HG02759 (cell line): ENCODE data around the gene ANKRD44.
"Not testable (repeated sequence)": the region's sequence is repeated elsewhere in the genome, so short reads cannot be mapped to it uniquely, and the experiment has no call there.

ENCODE experiments used
- ATAC-seq: cut with Tn5 transposase; IDR thresholded peaks from one replicate; pipeline ENCODE4 v1.9.1; 2021; ENCODE audit warnings: mild to moderate bottlenecking, moderate library complexity; ENCODE audit not compliant: unreplicated experiment

ANKRD44 gene

DNA sequence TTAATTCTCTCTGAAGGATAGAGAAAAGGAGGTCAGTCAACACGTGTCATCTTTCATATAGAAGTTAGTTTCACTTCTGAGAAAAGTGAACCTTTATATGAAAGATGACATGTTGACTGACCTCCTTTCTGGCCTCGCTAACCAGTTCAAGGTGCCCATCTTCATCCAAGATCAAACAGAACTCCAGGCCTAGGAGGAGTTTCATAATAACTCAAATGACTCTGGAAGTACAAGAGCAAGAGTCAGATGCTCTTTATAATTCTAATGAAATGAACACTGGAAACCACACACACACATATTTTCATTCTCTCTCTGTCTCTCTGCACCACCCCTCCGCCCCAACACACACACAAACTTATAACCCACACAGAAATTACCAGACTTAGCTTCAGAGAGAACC lies 16.3 kb downstream of the ANKRD44 start:
- ATAC-seq = peak; percentile 43

DNA sequence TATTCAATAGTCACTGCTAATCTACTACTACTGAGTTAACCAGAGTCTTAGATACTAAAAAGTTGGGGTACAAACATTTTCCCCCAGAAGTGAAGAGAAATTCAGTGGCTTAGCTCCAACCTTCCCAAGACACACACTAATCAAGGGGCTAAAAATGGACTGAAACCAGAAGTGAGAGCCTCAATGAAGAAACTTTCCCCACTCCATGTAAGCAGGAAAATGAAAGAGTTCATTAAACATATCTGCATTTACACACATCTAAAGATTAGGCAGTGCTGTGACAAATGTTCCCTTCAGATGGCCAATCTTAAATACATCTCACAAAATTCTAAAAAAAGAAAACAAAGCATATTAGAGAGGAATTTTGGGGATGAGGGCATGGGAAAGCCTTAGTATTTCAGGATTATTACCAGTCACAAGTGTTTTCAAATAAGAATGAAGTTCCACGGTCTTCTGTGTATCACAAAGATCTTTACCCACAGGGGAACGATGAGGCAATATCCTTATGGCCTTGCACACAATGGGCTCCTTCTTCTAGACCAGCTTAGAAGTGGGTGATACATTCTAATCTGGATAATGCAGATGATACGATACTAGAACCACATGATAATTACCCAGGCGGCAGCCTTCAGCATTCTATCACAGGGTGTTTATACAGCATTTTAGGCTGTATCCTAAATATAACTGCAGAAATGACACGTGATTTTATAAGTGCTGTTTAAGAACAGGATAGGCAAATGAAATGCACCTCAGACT lies 17.1 kb downstream of the ANKRD44 start:
- peak; percentile 49 for ATAC-seq

DNA sequence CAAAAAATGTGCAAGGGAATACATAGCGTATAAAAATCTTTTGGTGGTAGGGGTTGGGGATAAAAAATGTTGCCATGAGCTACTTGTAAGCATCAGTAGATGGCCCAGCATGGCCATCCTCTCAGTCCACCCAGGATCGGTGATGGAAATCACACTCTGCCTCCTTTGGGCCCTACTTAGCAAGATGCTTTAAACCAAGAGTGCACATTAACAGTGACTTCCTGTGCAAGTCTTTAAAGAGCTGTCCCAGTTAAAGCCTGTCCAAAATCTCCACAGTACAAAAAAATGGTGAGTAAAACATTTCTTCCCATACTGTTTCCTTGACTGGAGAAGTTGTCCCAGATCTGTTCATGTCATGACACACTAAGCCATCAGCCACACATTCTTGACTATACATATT lies 18.0 kb downstream of the ANKRD44 start:
- ATAC-seq = peak; percentile 28

DNA sequence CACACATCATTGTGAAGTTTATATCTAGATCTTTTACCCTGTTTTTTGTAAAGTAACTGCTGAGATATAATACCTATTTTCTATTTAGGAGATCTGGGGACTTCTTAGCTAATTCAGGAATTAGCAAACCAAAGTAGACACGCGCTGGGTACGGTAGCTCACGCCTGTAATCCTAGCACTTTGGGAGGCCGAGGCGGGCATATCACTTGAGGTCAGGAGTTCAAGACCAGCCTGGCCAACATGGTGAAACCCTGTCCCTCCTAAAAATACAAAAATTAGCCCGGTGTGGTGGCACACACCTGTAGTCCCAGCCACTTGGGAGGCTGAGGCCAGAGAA lies 23.0 kb downstream of the ANKRD44 start:
- ATAC-seq = not testable (repeated sequence)

DNA sequence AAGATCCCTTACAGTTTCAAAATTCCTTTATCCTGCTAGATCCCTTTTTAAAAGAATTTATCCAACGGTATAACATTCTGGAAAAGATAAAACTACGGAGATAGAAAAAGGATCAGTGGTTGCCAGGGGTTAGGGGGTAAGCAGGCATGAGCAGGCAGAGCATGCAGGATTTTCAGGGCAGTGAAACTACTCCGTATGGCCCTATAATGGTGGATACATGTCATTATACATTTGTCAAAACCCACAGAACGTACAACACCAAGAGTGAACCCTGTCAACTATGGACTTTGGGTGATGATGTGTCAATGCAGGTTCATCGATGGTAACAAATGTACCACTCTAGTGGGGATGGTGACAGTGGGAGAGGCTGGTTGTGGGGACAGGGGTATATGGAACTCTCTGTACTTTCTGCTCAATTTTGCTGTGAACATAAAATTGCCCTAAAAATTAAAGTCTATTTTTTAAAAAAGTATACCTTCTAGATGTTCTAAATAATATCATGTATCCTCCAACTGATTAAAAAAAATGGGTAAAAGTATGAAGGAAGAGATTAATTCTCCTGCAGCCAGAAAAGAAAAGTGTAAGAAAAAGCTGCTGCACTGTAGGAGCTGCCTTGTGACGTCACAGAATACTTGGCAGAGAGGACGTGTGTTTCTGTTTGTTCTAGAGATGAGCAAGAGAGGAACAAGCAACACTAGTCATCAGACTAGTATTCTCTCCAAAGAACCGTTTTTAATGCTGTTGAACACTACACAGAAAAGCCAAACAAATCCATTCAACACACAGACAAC lies 23.6 kb downstream of the ANKRD44 start:
- peak; percentile 94 for ATAC-seq

DNA sequence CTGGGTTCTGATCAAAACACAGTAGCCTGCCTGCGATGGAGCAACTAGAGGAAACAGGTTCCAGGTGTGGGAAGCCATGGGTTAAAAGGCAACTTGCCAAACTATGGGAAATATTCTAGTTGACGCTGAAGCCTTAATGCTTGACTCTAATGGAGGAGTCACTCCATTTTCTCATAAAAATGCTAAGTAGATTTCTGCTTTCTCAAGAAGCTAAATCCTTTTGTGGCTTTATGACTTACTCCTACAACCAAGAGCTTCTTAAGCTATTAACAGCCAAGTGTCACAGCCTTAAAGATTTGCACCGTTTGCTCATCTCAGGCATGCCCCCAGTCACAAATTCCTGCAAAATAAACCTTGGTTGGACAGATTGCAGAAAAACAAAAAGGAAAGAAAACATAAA lies 25.2 kb downstream of the ANKRD44 start:
- ATAC-seq = no peak

DNA sequence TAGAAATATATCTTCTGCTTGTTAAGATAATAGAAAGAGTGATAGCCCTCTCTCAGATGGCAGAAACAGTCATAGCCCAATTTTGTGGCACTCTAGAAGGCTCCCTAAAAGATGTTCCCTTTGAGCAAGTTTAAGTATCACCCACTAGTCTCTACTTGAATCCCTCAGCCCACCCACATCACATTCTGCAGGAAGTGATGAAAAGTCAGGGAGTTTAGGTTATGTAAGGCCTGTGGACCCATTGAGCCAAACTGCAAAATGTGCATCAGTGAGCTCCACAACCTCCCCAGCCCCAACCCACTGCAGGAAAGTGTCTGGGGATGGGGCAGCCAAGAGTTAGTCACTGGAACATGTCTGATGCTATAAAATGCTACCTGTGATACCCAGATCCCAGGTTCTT lies 25.6 kb downstream of the ANKRD44 start:
- ATAC-seq = no peak

DNA sequence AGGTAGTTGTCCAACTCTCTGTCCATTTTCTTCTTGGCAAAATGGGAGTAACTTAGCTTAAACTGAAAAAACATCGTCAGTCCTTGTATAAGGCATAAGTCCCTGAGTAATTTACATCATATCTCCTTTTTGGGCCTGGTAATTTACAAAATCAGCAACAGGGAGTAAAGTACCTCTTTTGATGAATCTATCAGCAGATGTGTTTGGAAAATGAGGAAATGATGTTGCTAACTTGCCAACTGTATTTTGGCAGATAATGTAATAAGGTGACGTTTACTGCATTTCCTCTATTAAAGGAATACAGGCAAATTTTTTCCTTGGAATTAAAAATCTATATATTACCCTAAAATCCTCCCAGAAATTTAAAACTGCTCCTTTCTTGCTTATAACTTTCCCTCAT lies 29.2 kb downstream of the ANKRD44 start:
- ATAC-seq = no peak

DNA sequence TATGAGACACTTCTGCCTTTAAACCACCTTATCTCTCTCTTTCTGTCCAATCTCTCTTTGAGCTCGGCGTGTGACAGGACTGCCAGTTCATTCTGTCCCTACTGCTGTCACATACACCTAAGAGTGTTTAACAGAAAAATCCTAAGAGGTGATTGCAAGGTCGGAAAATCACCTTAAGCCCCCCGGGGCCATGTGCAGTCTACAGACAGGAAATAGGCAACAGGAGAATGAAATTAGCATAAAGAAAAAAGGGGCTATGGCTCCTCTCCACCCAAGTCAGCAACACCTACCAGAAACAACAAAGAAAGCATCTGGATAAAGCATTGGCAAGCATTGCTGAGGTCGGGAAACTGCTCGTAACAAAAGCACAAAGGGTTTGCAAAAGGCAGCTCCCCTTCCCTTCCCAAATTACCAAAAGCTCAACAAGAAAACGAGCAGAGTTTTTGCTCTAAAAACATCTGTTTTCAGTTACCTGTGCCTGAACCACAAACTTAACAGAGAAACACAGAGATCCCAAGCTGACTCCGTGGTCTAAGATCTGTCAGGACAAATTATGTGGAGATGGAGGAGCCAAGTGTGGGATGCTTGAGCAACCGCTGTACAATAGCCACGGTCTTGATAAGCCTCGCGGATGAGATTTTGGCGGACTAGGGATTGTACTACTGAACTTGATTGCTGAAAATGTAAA lies 30.4 kb downstream of the ANKRD44 start:
- peak; percentile 68 for ATAC-seq

DNA sequence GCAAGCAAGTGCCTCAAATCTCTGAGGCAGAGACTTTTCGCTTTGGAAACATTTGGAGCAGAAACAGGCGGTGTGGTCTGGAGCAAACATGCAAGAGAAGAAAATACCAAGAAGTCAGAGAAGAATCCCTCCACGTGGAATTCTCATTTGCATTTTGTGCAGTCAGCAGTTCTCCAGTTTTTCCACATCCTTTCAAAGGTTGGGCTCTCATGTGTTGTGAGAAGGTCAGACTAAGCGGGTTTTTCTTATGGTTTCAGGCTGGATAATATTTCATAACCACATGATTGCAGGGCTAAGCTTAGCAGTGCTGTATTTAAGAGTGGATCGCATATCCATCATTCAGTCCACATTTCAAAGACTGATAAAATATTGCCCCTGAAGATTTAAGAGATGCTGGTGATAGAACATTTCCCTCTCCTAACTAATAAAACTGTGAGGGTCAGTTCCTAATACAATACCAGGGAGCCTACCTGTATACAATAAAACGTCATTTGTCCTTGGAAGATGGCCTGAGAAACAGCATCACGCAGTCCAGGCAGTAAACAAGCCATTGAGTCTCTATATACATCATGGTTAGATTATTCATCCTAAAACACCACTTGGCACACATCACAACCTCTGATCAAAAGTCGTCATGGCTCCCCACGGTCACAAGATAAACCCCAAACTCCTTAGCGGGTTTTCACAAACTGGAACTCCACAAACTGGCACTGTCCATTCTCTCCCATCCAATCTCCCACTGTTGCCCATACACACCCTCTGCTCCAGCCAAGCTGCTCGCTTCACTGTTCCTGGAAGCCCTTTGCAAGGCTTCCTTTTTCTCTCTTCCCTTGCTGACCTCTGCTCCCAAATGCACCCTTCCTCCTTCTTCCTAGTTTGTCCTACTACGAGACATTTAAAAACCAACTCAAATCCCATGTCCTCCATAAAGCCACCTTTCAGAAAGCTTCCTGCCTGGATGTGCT lies 31.5 kb downstream of the ANKRD44 start:
- no peak for ATAC-seq

DNA sequence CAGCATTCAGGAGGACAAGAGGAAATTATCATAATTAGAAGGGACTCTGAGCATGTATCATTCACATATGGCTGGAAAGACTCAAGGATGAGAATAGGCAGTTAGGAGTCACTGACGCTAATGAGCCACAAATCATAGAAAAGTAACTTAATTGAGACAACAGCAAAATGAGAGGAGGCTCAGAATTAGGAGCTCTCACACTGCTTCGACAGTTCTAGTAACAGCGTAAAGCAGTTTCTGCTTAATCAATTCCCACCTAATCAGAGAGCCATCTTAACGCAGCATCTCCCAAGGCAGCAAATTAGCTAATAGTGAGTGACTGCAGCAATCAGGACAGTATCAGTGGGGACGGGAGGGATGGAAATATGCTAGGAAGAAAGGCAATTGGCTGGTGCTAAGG lies 32.8 kb downstream of the ANKRD44 start:
- ATAC-seq = no peak

DNA sequence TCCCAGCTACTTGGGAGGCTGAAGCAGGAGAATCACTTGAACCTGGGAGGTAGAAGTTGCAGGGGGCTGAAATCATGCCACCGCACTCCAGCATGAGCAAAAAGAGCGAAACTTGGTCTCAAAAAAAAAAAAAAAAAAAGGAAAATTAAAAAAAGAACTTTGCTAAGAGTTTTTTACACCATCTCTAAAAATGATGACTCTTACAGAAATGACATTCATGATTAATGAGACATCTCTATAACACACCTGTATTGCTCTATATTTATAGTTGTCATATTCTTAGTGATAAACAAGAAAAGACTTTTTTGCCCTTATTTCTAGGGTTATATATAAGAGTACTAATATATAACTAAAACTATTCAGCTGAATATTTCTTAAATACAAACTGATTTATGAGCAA lies 34.4 kb downstream of the ANKRD44 start:
- ATAC-seq = no peak

DNA sequence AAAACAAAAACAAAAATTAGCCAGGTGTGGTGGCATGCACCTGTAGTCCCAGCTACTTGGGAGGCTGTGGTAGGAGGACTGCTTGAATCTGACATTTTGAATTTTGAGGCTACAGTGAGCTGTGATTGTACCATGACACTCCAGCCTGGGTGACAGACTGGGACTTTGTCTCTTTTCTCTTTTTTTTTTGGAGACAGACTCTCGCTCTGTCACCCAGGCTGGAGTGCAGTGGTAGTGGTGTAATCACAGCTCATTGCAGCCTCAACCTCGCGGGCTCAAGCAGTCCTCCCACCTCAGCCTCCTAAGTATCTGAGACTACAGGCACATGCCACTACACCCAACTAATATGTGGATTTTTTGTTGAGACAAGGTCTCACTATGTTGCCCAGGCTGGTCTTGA lies 35.6 kb downstream of the ANKRD44 start:
- ATAC-seq = no peak

DNA sequence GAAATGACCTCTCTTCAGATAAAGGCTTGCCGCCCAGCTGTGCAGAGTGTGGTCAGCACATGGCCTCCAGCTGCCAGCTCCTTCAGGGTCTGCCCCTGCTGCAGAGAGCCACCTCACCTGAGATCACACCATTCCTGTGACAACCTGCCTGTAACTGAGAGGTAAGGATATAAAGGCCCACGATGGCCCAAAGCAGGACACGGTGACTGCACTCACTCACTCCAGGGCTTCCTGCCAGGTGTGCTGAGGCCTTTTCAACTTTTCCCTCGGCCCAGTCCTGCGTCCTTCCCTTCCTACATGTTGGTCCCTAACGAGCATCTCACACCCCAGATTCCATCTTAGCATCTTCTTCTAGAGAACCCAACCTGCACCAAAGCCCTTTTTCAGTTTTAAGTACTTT lies 36.2 kb downstream of the ANKRD44 start:
- no peak for ATAC-seq

DNA sequence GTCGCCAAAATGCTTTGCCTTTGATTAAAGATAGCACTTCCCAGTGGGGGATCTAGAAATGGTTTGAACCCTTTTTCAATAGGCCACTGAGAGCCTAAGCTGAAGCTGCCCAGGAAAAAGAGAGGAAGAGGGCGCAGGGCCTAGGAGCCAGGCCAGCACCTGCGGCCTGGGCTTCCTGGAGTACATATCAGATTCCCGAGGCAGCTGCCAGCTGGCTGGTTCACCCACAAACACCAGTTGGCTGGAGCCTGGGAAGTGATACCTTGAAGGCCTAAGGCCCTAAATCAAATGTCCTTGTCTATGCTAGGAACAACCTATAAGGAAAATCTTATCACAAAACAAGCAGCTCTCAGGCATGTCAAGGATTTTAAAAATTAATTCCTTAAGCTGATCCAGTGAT lies 37.1 kb downstream of the ANKRD44 start:
- ATAC-seq = no peak

DNA sequence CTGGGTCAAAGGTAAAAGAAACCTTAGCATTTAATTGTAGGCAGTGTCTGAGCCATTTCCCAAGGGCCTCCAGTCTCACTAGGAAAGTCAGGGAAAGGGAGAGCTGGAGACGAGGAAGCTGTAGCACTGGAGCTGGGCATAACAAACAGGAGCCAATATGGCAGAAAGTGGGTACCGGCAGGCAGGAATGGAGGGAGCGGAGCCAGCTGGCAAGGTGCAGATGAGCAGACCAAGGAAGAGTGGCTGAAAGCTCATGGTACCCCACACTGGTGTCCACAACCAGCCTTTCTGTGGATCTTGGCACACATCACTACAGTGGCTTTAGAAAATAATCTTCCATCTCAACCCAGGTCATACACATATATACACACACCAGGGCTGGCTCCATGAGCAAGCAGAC lies 40.0 kb downstream of the ANKRD44 start:
- no peak for ATAC-seq

DNA sequence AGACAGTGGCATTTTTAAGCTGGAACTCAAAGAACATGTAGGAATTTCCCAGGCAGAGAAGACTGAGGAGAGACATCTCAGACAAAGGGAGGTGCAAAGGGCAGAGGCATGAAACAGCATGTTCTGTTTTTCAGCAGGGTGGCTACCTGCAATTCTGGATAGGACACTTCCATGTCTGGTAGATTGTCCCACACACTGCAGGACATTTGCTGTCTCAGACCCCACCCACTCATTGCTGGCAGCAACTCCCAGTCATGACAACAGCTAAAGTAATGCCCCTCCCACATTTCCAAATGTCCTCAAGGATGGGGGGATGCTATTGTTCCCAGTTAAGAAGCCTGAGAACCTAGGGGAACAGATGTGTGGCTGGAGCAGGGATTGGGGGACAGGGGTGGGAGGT lies 40.8 kb downstream of the ANKRD44 start:
- no peak for ATAC-seq

DNA sequence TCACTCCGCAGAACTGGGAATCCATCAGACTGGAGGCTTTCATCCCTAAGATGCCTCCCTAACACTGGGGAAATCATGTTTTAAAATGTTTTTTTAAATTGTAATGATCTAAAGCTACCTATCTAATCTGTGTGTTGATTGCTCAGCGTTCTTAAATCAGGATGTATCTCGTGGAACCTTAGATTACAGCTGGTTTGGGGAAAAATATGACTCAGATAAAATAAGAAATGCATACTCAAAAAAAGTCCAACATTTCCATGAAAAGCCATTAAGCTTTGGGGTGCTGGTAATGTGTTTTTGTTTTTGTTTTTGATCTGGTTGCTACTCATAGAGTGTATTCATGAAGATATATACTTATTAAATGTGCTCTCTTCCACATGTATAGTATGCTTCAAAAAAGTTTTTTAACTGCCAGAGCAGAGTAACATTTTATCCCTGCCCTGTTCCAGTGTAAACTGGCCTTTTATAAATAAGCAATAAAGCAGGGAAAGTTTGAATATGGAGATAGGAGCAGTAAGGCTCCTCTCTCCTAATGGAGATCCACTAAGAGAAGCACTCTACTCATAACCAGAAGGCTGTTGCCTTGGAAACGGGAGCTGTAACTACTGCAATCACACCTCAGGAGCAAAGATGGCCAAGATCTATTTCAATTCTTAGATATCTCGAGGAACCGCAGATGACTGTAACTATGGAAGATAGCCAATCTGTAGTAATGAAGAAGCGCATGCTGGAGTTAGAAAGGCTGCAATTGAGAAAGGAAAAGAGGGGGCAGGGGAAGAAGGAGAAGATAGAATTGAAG lies 41.6 kb downstream of the ANKRD44 start:
- ATAC-seq = no peak

DNA sequence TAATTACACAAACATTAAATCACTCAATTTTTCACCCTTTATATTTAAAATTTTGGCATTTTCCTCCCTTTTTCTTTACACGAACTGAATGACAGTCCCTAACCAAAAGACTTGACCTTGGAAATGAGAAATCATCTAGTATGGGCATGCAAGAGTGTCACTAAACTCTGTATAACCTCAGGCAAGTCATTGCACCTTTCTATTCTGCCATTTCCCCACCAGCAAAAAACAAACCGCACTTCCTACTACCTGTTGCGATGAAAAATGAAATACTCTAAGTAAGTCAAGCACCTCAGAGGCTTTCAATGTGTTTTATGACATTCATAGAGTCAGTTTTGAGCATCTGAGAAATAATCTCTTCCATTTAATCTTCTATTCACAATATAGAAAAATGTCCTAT lies 44.1 kb downstream of the ANKRD44 start:
- ATAC-seq = no peak

DNA sequence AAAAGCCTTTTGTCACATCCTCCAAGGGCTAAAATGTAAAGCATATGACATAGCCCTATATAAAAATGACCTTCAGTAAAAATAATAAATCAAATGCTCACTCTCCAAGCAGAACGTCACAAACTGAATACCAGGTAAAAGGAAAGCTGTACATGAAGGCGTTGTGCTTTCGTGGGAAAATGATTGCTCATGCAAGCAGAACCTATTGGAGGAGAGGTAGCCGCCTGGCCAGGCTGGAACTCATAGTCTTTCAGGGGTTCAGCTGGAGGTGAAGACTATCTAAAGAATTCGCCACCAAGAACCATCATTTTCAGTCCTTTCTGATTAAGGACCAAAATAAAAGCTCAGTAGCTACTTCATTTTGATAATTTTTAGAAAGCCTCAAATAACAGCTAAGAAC lies 44.7 kb downstream of the ANKRD44 start:
- no peak for ATAC-seq
